Activated CD4-positive, alpha-beta T cell treated with anti-CD3 and anti-CD28 coated beads, Interleukin-10, Interleukin-2, amounts not matched to agents 100 ng/mL and 50 ng/mL, durations not matched to agents 16 hours and 8 hours (primary cell): ENCODE data around the gene CDKN2B-AS1.

ENCODE experiments used
- DNase-seq: peaks from one replicate; pipeline ENCODE4 v3.0.0-alpha.2; 2020

The CDKN2B-AS1 gene

GRCh38 chr9:21982861-21983560 is 11.6 kb upstream of the CDKN2B-AS1 start:
- no peak for DNase-seq

DNA sequence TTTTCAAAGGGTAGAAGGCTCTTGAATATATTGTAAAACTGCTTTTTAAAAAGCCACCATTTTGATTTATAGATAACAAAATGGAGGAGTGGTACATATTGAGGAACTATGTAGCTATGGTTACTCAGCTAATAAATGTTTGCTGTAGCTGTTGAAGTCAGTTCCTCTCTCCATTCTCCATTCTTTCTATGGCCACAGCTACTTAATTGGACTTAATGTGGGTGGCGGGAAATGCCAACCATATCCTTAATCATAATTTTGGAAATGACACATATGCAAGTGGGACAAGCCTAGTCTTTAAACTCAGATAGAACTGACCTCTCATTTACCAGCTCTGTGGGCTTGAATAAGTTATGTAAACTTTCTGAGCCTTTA is 11.0 kb upstream of the CDKN2B-AS1 start:
- DNase-seq, result no peak

DNA sequence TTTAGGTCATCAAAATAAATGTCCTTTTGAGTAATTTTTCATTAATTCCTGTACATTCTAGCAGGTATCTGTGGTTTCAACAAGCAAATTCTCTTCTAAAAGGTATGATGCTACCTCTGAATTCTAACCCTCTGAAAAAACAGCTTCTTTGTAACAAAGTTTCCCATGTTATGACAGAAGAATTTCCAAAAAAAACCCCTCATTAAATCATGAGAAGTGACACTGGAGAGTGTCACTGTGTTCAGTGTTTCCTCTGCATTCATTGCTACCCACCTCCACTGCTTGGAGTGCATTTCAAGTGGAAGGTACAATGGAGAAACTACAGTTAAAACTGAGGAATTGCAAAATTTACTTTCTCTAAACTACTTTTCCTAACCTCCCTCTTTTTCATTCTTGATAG is 10.5 kb upstream of the CDKN2B-AS1 start:
- no peak for DNase-seq

DNA sequence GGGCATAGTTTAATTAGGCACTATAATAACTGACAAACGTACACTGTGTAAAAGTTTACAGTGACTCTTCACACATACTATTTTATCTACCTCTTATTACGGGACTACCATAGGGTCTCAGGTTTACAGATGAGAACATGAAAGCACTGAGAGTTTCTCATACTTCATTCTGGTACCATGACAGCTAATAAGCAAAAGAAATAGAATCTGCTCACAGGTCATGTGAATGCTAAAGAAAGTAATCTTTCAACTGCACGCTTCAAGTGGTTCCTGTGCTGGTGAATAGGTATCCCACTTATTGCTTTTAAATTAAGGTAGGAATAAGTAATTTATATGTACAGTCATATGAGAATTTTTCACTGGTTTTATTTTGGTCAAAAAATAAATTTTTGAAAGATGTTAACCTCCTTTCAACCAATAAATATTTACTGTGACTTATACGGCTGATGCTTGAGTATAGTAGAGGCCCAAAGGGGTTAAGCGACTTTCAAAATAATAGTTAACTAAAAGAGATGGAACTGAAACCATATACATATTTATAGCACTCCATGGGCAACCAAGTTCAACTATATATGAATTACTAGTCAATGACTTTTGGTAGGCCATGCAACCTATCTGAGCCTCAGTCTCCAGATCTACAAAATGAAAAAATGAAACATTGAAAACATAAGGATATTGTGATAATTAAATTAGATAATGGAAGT is 8.5 kb upstream of the CDKN2B-AS1 start:
- no peak for DNase-seq

- no peak for DNase-seq
Observed at GRCh38 chr9:21988056-21988990, 6.3 kb upstream of the CDKN2B-AS1 start.

DNA sequence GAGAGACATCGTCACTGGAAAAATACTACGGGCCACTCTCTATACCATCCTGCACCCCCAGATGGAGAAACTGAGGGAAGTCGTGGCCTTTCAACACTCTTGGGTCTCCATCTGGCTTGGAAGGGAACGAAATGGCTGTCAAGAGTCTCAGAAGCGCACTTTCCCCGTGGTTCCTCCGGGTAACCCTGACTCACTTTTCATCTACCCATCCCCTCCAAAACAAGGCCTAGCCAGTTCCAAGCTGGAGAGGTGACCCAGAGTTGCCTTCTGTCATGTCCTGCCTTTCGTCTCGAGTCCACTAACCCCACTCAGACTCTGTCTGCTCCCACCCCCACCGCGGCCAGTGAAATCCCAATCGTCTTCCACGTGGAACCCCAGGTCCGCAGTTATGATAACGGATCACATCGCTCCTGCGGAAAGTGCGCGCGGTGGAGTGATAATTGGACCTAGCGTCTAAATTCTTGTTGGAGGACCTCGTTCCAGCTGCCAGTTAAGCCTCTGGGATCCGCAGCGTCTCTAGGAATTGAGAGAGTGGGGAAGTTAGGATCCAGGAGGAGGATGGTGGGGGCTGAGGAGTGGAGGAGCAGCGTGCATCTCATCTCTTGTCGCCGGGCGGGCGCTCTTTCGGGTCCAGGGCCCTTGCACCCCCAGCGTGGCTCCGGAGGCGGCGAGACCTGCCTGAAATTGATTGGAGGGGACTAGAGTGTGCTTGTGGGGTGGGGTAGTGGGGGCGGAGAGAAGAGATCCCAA is 5.0 kb upstream of the CDKN2B-AS1 start:
- DNase-seq, result no peak

- DNase-seq, result no peak
Observed at GRCh38 chr9:21991072-21991959, 3.3 kb upstream of the CDKN2B-AS1 start.

GRCh38 chr9:21993007-21993406 is 1.6 kb upstream of the CDKN2B-AS1 start:
- DNase-seq, result no peak

DNA sequence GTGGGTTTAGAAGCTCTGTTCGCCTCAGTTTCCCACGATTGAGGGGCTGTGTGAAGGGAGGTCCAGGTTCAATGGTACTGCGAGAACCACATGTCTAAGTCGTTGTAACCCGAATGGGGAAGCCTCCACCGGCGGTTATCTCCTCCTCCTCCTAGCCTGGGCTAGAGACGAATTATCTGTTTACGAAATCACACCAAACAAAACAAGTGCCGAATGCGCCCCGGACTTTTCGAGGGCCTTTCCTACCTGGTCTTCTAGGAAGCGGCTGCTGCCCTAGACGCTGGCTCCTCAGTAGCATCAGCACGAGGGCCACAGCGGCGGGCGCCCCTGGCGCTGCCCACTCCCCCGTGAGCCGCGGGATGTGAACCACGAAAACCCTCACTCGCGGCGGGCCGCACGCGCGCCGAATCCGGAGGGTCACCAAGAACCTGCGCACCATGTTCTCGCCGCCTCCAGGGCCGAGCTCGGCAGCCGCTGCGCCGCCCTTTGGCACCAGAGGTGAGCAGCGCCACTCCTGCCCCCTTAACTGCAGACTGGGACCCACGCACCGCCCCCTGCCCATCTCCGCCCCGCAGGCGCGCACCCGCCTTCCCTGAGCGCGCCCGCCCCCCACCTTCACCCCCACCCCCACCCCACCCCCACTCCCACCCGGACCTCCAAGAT is 567 bp upstream of the CDKN2B-AS1 start, which contains the start of gene CDKN2A:
TSS of gene CDKN2A (minus strand) at position 500 of the 663 bp plus-strand sequence.
- DNase-seq, result peak; percentile 61

GRCh38 chr9:21995006-21995665 is 545 bp downstream of the CDKN2B-AS1 start:
- peak; percentile 80 for DNase-seq

DNA sequence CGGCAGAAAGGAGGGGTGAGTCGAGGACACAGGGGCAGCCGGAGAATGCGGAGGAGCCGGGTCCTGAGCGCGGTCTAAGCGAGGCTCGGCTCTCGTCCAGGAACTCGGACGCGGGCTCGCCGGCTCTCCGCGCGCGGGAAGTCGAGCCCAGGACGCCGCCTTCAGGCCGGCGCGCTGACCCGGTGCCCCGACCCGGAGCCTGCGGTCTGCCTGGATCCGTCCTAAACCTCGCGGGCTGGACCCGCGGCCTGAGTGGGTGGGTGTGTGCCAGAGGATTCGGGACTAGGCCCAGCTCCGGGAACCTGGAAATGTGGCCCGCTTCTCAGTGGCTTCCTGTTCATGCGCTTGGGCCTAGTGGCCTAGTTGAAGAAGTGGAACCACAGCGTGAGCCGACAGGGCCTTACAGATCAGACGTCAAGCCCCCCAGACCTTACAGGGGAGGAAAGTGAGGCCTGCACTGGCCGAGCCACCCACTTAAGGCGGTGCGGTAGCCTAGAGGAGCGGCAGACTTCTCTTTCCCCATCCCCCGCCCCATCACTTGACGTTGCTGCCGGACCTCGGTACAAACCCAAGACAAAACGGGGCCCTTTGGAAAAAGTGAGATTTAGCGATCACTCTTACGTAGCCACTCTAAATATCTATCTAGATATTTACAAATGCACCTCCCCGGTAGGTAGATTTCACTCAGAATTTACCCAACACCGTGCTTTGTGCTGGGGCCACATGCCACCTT is 1.2 kb downstream of the CDKN2B-AS1 start:
- peak; percentile 11 for DNase-seq

- DNase-seq, result no peak
Observed at GRCh38 chr9:21996438-21996837, 1.8 kb downstream of the CDKN2B-AS1 start.

GRCh38 chr9:21996858-21997257 is 2.3 kb downstream of the CDKN2B-AS1 start:
- no peak for DNase-seq

GRCh38 chr9:21997480-21997879 is 2.9 kb downstream of the CDKN2B-AS1 start:
- DNase-seq, result no peak

DNA sequence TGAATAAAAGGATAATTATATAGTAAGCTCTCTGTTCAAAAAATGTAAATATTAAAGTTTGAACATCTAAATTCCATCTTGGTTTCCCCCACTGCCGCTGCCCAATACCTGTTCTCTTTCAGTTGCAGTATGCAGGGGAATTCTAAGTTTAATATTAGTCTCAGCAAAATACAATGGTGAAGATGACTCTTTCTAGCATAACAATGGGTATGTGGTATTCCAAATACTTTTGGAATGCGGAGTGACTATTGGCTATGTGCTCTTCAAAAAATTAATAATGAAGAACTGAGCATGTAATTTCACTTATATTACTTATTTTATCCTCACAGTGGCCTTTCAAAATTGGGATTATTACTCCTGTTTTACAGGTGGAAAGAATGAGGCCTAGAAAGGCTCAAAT is 3.4 kb downstream of the CDKN2B-AS1 start:
- DNase-seq, result no peak

DNA sequence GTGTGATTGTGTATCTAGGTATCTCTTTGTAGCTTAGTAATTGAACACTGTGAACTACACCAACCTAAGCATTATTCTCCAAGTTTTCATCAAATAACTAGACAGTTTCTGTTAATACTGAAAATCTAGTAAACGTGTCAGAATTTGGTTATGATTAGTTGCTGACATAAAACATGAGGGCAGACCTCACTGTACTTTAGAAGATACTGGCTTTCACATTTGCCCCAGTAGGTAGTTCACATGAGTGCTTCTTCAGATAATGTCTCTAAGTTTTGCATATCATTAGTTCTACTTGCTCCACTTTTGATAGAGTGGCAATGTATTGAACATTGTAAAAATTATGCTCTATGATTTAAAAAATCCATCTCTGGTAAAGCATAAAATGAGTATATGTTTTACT is 7.4 kb downstream of the CDKN2B-AS1 start:
- no peak for DNase-seq

GRCh38 chr9:22005021-22005701 is 10.6 kb downstream of the CDKN2B-AS1 start:
- DNase-seq, result peak; percentile 25

DNA sequence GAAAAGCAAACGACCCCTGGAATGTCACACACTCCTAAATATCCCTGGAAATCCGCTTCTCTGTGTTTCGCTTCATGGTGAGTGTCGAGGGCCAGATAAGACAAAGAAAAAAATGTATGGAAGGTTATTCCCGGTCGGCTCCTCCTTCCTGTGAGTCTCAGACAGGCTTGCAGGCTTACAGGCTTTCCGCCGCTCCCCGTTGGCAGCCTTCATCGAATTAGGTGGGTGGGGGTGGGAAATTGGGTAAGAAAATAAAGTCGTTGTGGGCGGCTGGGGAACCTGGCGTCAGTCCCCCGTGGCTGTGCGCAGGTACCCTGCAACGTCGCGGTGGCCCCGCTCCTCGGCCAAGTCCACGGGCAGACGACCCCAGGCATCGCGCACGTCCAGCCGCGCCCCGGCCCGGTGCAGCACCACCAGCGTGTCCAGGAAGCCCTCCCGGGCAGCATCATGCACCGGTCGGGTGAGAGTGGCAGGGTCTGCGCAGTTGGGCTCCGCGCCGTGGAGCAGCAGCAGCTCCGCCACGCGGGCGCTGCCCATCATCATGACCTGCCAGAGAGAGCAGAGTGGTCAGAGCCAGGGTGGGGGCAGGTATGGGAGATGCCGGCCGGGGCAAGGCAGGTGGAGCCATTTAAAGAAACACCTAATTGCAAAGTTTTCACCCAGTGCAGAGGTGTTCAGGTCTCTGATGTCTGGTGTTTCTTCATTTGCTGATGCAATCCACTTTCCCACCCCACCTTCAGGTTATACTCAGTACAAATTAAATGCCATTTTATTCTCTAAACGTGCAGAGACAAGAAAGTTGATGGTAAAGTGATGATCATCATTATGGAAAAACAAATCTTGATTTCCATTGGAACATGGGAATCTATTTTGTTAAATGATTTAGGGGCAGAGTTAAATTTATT is 11.4 kb downstream of the CDKN2B-AS1 start:
- no peak for DNase-seq
